ENCODE results near the gene C10orf67.

- TF ChIP-seq CTCF (IDR thresholded peaks at IDR 0.05), result no peak
- TF ChIP-seq POLR2AphosphoS5 (IDR thresholded peaks at IDR 0.05), result no peak
- no peak for TF ChIP-seq EP300 (IDR thresholded peaks at IDR 0.05)
- no peak for TF ChIP-seq POLR2A (IDR thresholded peaks at IDR 0.05; ENCODE audit: low read depth)
These were observed 139.8 kb downstream of the C10orf67 start for GRCh38 chr10:23204773-23205172.
